Measurements from ENCODE around the gene ADAMTSL3. TPM values are rescaled to one million over a fixed set of nuclear protein-coding genes. Genes with fewer than 3 reads are reported as not detected.

ADAMTSL3 gene
- total RNA-seq, 1 donor, result under 0.01 TPM

- TF ChIP-seq, protein P1, sequence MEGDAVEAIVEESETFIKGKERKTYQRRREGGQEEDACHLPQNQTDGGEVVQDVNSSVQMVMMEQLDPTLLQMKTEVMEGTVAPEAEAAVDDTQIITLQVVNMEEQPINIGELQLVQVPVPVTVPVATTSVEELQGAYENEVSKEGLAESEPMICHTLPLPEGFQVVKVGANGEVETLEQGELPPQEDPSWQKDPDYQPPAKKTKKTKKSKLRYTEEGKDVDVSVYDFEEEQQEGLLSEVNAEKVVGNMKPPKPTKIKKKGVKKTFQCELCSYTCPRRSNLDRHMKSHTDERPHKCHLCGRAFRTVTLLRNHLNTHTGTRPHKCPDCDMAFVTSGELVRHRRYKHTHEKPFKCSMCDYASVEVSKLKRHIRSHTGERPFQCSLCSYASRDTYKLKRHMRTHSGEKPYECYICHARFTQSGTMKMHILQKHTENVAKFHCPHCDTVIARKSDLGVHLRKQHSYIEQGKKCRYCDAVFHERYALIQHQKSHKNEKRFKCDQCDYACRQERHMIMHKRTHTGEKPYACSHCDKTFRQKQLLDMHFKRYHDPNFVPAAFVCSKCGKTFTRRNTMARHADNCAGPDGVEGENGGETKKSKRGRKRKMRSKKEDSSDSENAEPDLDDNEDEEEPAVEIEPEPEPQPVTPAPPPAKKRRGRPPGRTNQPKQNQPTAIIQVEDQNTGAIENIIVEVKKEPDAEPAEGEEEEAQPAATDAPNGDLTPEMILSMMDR (IDR thresholded peaks at IDR 0.05; ENCODE audit: insufficient read depth, low read depth, low read length), result no peak
- DNase-seq (ENCODE audit: low read depth), result no peak
- H3K4me3 ChIP-seq (ENCODE audit: low read depth, low read length), result no peak overlapping the region
These were observed 9.5 kb upstream of the ADAMTSL3 start for GRCh38 chr15:83644439-83644838.

DNA sequence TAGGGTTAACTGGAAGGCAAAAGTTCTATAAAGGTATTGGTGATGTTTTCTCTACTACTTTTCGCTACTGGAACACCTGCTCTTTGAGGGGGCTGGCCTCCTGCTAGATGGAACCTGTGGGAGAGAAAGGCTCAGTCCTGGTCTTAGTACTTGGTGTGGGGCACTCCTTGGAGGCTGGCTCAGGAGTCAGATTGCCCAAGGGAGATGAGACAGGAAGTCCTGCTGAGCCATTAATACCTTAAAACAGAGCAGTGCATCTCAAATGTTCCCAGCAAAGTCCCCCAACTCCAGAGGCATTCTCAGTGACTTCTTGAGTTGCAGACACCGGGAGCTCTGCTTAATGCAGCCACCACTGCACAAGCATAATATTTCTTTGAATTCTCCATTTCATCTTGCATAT is 3.1 kb upstream of the ADAMTSL3 start:
- no peak for DNase-seq (ENCODE audit: low read depth)
- no peak overlapping the region for H3K4me3 ChIP-seq (ENCODE audit: low read depth, low read length)
- TF ChIP-seq, protein P1 (IDR thresholded peaks at IDR 0.05; ENCODE audit: insufficient read depth, low read depth, low read length), result no peak

DNA sequence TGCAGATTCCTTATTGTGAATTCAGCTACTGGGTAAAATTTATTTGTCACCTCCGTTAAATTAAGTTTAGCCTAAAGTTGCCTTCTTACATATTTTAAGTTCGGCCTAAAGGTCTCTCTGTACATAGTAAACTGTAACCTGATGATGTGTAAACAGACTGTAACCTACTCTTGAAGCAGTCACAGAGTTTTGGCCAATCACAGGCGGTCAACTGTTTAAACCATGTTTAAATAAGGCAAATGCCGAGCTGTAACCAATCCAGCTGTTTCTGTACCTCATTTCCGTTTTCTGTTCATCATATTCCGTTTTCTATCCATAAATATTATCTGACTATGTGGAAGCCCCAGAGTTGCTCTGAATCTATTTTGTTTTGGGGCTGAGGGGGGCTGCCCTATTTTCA is 2.4 kb upstream of the ADAMTSL3 start:
- no peak for DNase-seq (ENCODE audit: low read depth)
- no peak overlapping the region for H3K4me3 ChIP-seq (ENCODE audit: low read depth, low read length)
- TF ChIP-seq, protein P1 (IDR thresholded peaks at IDR 0.05; ENCODE audit: insufficient read depth, low read depth, low read length), result no peak

DNA sequence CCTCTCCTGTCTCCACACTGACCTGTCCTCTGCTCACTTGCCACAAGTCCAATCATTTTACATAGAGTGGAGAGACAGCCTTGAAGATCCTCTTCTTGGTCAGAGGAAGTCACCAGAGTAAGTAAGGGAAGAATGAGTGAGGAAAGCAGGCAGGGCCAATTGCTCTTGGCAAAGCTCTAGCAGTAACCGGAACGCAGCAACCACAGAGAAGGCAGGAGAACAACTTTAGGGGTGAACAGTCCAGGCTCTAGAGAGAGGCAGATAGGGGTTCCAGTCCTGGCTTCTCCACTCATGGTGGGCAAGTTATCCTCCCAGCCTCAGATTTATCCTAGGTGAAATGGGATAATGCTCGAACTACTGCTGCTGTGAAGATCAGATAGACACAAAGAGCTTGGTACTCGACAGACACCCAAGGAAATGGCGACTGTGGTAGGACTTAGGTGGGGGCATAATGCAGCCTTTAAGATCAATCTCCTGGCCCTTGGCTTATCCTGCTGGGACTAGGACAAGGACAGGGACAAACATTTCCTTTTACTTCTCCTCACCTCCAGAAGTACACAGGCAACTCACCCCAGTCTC is 1.2 kb upstream of the ADAMTSL3 start:
- TF ChIP-seq, protein P1 (IDR thresholded peaks at IDR 0.05; ENCODE audit: insufficient read depth, low read depth, low read length), result no peak
- no peak overlapping the region for H3K4me3 ChIP-seq (ENCODE audit: low read depth, low read length)
- DNase-seq (ENCODE audit: low read depth), result no peak

- TF ChIP-seq, protein P1 (IDR thresholded peaks at IDR 0.05; ENCODE audit: insufficient read depth, low read depth, low read length), result no peak
- H3K4me3 ChIP-seq (ENCODE audit: low read depth, low read length), result no peak overlapping the region
- no peak for DNase-seq (ENCODE audit: low read depth)
These were observed 660 bp upstream of the ADAMTSL3 start for GRCh38 chr15:83653288-83653638.

GRCh38 chr15:83654379-83655236 is 685 bp downstream of the ADAMTSL3 start:
- no peak overlapping the region for H3K4me3 ChIP-seq (ENCODE audit: low read depth, low read length)
- TF ChIP-seq, protein P1 (IDR thresholded peaks at IDR 0.05; ENCODE audit: insufficient read depth, low read depth, low read length), result no peak
- no peak for DNase-seq (ENCODE audit: low read depth)

All from fibroblast of villous mesenchyme (primary cell).